ENCODE data around the gene PIGN. TPM values are rescaled to one million over a fixed set of nuclear protein-coding genes. Genes with fewer than 3 reads are reported as not detected.
A peak's percentile ranks its signal among the peaks of the same experiment; 100 is the strongest.

The PIGN gene
- total and polyA plus RNA-seq, 8 donors: 2.0 to 113 (median 23.8) TPM

DNA sequence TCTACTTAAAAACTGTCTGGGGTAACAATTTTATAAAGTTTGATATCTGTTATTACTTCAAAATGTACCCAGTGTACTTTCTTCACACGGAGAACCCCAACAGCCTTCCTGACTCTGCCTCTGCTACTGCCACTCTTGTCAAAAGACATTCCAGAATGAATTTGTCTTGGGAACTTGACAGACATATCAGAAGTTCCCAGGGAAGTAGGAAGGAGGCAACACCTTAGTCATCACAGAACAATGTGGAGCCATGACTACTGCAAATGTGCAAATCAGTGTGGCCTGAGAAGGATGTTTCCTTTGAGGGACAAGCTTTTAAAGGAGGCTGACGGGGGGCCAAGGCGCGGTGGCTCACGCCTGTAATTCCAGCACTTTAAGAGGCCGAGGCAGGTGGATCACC, 160.3 kb downstream of the PIGN start:
- Histone ChIP-seq H3K36me3 (no peaks in the 10 kb centered on the region), H3K27ac (no peak overlapping the region), H3K27me3 (no peaks in the 10 kb centered on the region), H3K4me3 (no peak overlapping the region), H3K4me1 (no peaks in the 10 kb centered on the region), H3K9me3 (no peaks in the 10 kb centered on the region)
- WGBS, 5 donors: 82 to 95% (median 92%) methylated on average over 6 of the region's 6 CpGs
- no peak for DNase-seq
- intact Hi-C loops (cut with DNase I; ENCODE audit: low total_unique reads): no loop called here
- TF ChIP-seq EP300 (IDR thresholded peaks at IDR 0.05) (no peak), POLR2AphosphoS5 (IDR thresholded peaks at IDR 0.05) (no peak), POLR2A (IDR thresholded peaks at IDR 0.05) (no peak), CTCF (IDR thresholded peaks at IDR 0.05) (no peak)

DNA sequence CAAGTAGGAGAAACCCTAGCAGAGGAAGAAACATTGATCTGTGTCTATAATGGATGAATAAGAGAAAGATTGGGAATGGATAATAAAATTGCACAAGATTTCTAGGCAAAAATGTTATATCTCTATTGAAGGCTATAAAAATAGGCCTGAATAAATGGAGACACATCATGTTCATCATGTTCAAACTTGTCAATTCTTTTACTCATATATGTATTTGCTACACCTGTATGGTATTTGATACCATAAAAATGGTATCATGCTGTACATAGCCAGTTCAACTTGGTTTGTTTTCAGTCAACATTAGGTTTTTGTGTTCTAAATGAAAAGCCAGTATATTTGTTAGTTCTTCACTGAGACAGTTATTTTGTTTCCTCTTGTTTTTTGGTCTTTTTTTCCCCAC, 161.9 kb downstream of the PIGN start:
- Histone ChIP-seq H3K4me3 (no peak overlapping the region), H3K9me3 (no peaks in the 10 kb centered on the region), H3K27me3 (no peaks in the 10 kb centered on the region), H3K4me1 (no peaks in the 10 kb centered on the region), H3K27ac (no peak overlapping the region), H3K36me3 (no peaks in the 10 kb centered on the region)
- intact Hi-C loops (cut with DNase I; ENCODE audit: low total_unique reads): no loop called here
- no peak for DNase-seq
- TF ChIP-seq EP300 (IDR thresholded peaks at IDR 0.05): no peak
- TF ChIP-seq POLR2AphosphoS5 (IDR thresholded peaks at IDR 0.05): no peak
- no peak for TF ChIP-seq POLR2A (IDR thresholded peaks at IDR 0.05)
- no peak for TF ChIP-seq CTCF (IDR thresholded peaks at IDR 0.05)

DNA sequence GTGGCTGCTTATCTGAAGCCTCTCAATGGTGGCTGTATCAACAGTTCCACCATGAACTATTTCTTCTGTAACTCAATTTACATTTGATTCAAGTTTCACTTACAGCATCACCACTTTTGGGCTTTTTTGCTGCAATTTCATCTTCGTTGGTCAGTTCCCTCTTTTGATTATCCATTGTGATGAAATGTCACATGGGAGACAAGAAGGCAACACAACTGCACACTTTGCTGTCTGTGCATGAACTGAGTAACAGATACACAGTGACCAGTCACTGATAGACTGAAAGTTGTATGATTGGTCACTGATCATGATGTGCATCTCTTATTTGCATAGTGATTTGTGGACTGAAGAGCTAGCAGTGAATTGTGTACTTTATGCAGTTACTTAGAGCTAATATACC, 163.3 kb downstream of the PIGN start:
- Histone ChIP-seq H3K36me3 (no peaks in the 10 kb centered on the region), H3K27ac (no peak overlapping the region), H3K4me3 (no peak overlapping the region), H3K27me3 (no peaks in the 10 kb centered on the region), H3K4me1 (peaks cover 0 to 5% (median under 1%) of the 10 kb centered on the region in 4 donors), H3K9me3 (no peaks in the 10 kb centered on the region)
- no peak for DNase-seq
- TF ChIP-seq CTCF (IDR thresholded peaks at IDR 0.05) (no peak), POLR2A (IDR thresholded peaks at IDR 0.05) (no peak)
- intact Hi-C loops (cut with DNase I; ENCODE audit: low total_unique reads): no loop called here
- WGBS, 5 donors: 62 to 84% (median 71%) methylated on average over 1 of the region's 1 CpG

- Histone ChIP-seq H3K9me3 (no peaks in the 10 kb centered on the region), H3K4me1 (peaks cover 0 to 16% (median 4%) of the 10 kb centered on the region in 4 donors), H3K27ac (peak overlapping the region in 1 of 5 donors; percentile 53), H3K4me3 (no peak overlapping the region), H3K36me3 (no peaks in the 10 kb centered on the region), H3K27me3 (no peaks in the 10 kb centered on the region)
- 45 to 98% (median 96%) methylated on average over 2 of the region's 2 CpGs for WGBS, 5 donors
- DNase-seq: peak in 1 of 2 donors; percentile 14
- no peak for TF ChIP-seq EP300 (IDR thresholded peaks at IDR 0.05)
- TF ChIP-seq POLR2AphosphoS5 (IDR thresholded peaks at IDR 0.05): no peak
- no peak for TF ChIP-seq CTCF (IDR thresholded peaks at IDR 0.05)
- TF ChIP-seq POLR2A (IDR thresholded peaks at IDR 0.05): no peak
- intact Hi-C loops (cut with DNase I; ENCODE audit: low total_unique reads): no loop called here
These were observed 168.2 kb downstream of the PIGN start for GRCh38 chr18:62018759-62019041.
